H9 (cell line): ENCODE data around the gene RINL. TPM values are rescaled to one million over a fixed set of nuclear protein-coding genes. Genes with fewer than 3 reads are reported as not detected.

Source experiments
- DNase-seq: peaks from one replicate; pipeline ENCODE4 v3.0.0-alpha.2; 2017
- H2AFZ ChIP-seq: one replicate; pipeline ENCODE4 v1.6.1; 2013; ENCODE audit warnings: mild to moderate bottlenecking, low read length, control low read depth, moderate library complexity
- H2AK5ac ChIP-seq: 2 replicates; pipeline ENCODE4 v1.6.1; 2013; ENCODE audit warnings: low read length, control low read depth, mixed read lengths; ENCODE audit not compliant: insufficient read length
- H2BK120ac ChIP-seq: one replicate; pipeline ENCODE4 v1.6.1; 2013; ENCODE audit warnings: low read depth, mild to moderate bottlenecking, low read length, control low read depth, inconsistent platforms; ENCODE audit not compliant: poor library complexity, severe bottlenecking
- H2BK12ac ChIP-seq: 2 replicates; pipeline ENCODE4 v1.6.1; 2013; ENCODE audit warnings: low read length, control low read depth, mixed read lengths, low read depth; ENCODE audit not compliant: insufficient read length
- H2BK15ac ChIP-seq: 2 replicates; pipeline ENCODE4 v1.6.1; 2013; ENCODE audit warnings: low read depth, low read length, control low read depth
- H2BK20ac ChIP-seq: one replicate; pipeline ENCODE4 v1.6.1; 2013; ENCODE audit warnings: low read depth, mild to moderate bottlenecking, low read length, control low read depth, inconsistent platforms; ENCODE audit not compliant: poor library complexity, severe bottlenecking
- H2BK5ac ChIP-seq: 2 replicates; pipeline ENCODE4 v1.6.1; 2013; ENCODE audit warnings: low read length, control low read depth, mixed read lengths; ENCODE audit not compliant: insufficient read length
- H3K14ac ChIP-seq: 2 replicates; pipeline ENCODE4 v1.6.1; 2013; ENCODE audit warnings: low read length, control low read depth; ENCODE audit not compliant: insufficient read depth
- H3K18ac ChIP-seq: 2 replicates; pipeline ENCODE4 v1.6.1; 2013; ENCODE audit warnings: low read depth, mild to moderate bottlenecking, mixed read lengths, low read length, control low read depth; ENCODE audit not compliant: insufficient read length
- H3K23ac ChIP-seq: 2 replicates; pipeline ENCODE4 v1.6.1; 2013; ENCODE audit warnings: low read length, control low read depth, mixed read lengths, low read depth; ENCODE audit not compliant: insufficient read length
- H3K23me2 ChIP-seq: 2 replicates; pipeline ENCODE4 v1.6.1; 2013; ENCODE audit warnings: low read depth, mild to moderate bottlenecking, mixed read lengths, low read length, control low read depth; ENCODE audit not compliant: insufficient read length, poor library complexity, severe bottlenecking
- H3K27ac ChIP-seq: 2 replicates; pipeline ENCODE4 v1.5.1; 2013; ENCODE audit warnings: low read length, control low read depth, mixed read lengths, low read depth; ENCODE audit not compliant: insufficient read length
- H3K27me3 ChIP-seq: 2 replicates; pipeline ENCODE4 v1.6.1; 2013; ENCODE audit warnings: low read length, control low read depth, inconsistent platforms; ENCODE audit not compliant: insufficient read depth
- H3K4ac ChIP-seq: 2 replicates; pipeline ENCODE4 v1.6.1; 2013; ENCODE audit warnings: low read depth, mild to moderate bottlenecking, control low read depth, inconsistent platforms, low read length, moderate library complexity
- H3K4me1 ChIP-seq: 2 replicates; pipeline ENCODE4 v1.6.1; 2013; ENCODE audit warnings: low read length, control low read depth, inconsistent platforms; ENCODE audit not compliant: insufficient read depth
- H3K4me2 ChIP-seq: 2 replicates; pipeline ENCODE4 v1.6.1; 2013; ENCODE audit warnings: low read length, control low read depth, mixed read lengths; ENCODE audit not compliant: insufficient read length, insufficient read depth
- H3K56ac ChIP-seq: 2 replicates; pipeline ENCODE4 v1.6.1; 2013; ENCODE audit warnings: low read depth, mild to moderate bottlenecking, mixed read lengths, low read length, control low read depth; ENCODE audit not compliant: insufficient read length
- H3K79me1 ChIP-seq: 2 replicates; pipeline ENCODE4 v1.6.1; 2013; ENCODE audit warnings: low read depth, mild to moderate bottlenecking, moderate library complexity, low read length, control low read depth, inconsistent platforms; ENCODE audit not compliant: insufficient read depth, poor library complexity, severe bottlenecking
- H3K79me2 ChIP-seq: 2 replicates; pipeline ENCODE4 v1.6.1; 2013; ENCODE audit warnings: low read length, control low read depth, inconsistent platforms; ENCODE audit not compliant: insufficient read depth
- H3K9ac ChIP-seq: 2 replicates; pipeline ENCODE4 v1.6.1; 2013; ENCODE audit warnings: low read length, control low read depth, mixed read lengths; ENCODE audit not compliant: insufficient read length; ENCODE audit errors: extremely low read depth
- H3K9me3 ChIP-seq: one replicate; pipeline ENCODE4 v1.6.1; 2013; ENCODE audit warnings: low read depth, low read length, inconsistent platforms; ENCODE audit not compliant: control insufficient read depth
- H3T11ph ChIP-seq: one replicate; pipeline ENCODE4 v1.6.1; 2013; ENCODE audit warnings: mild to moderate bottlenecking, low read length, control low read depth, inconsistent platforms
- H4K20me1 ChIP-seq: one replicate; pipeline ENCODE4 v1.6.1; 2013; ENCODE audit not compliant: control insufficient read depth, insufficient read length, insufficient read depth
- H4K5ac ChIP-seq: 2 replicates; pipeline ENCODE4 v1.6.1; 2013; ENCODE audit warnings: low read depth, mild to moderate bottlenecking, mixed read lengths, low read length, control low read depth; ENCODE audit not compliant: insufficient read length
- H4K8ac ChIP-seq: replicated peaks from 2 replicates; pipeline ENCODE4 v1.6.1; 2013; ENCODE audit warnings: low read length, control low read depth, mixed read lengths, low read depth; ENCODE audit not compliant: insufficient read length
- H4K91ac ChIP-seq: 2 replicates; pipeline ENCODE4 v1.6.1; 2013; ENCODE audit warnings: low read depth, mild to moderate bottlenecking, moderate library complexity, mixed read lengths, low read length, control low read depth; ENCODE audit not compliant: insufficient read length
- H3K27ac Mint-ChIP-seq, 3 experiments: 2 replicates in 2 of 3; 3 replicates in 1 of 3; pipeline ENCODE4 v1.8.0; 2020 to 2021; ENCODE audit warnings: mixed read lengths in 3 of 3, mild to moderate bottlenecking in 1 of 3, moderate library complexity in 1 of 3
- H3K27me3 Mint-ChIP-seq: 2 replicates; pipeline ENCODE4 v1.8.0; 2021; ENCODE audit warnings: low read depth, mild to moderate bottlenecking, moderate library complexity, mixed read lengths
- H3K36me3 Mint-ChIP-seq, 3 experiments: 2 replicates in 2 of 3; 3 replicates in 1 of 3; pipeline ENCODE4 v1.8.0; 2020 to 2021; ENCODE audit warnings: low read depth in 3 of 3, mixed read lengths in 3 of 3; ENCODE audit not compliant: insufficient read depth in 1 of 3
- H3K4me1 Mint-ChIP-seq, 2 experiments: 2 replicates each; pipeline ENCODE4 v1.8.0; 2020; ENCODE audit warnings: mixed read lengths in 2 of 2
- H3K4me3 Mint-ChIP-seq, 2 experiments: 2 replicates in 1 of 2; 3 replicates in 1 of 2; pipeline ENCODE4 v1.8.0; 2020 to 2021; ENCODE audit warnings: mild to moderate bottlenecking in 2 of 2, mixed read lengths in 2 of 2, moderate library complexity in 1 of 2
- H3K9me3 Mint-ChIP-seq, 2 experiments: 2 replicates in 1 of 2; 3 replicates in 1 of 2; pipeline ENCODE4 v1.8.0; 2020; ENCODE audit warnings: mild to moderate bottlenecking in 2 of 2, mixed read lengths in 2 of 2, moderate library complexity in 1 of 2
- CTCF ChIP-seq: fragments of 200-600 bp; sonication (generic); conservative IDR thresholded peaks from 3 replicates; pipeline ENCODE4 v1.8.0; 2021; ENCODE audit warnings: antibody characterized with exemption, mild to moderate bottlenecking
- WGBS: extraction: QIAGEN DNeasy Blood & Tissue Kit; methylation state at CpG from one replicate; pipeline ENCODE4 v1.1.7; 2013; ENCODE audit warnings: missing lambda C conversion rate, low lambda C conversion rate, mixed read lengths; ENCODE audit not compliant: insufficient read length; ENCODE audit errors: extremely low coverage; 5-methylcytosine and 5-hydroxymethylcytosine counted together
- total RNA-seq: library from RNA; stranded (reverse); gene quantifications from 2 replicates; pipeline ENCODE4 v1.2.1, GENCODE V29; 2021

The RINL gene
- total RNA-seq, 1 experiment from 2014 or later: 6.4 TPM

GRCh38 chr19:38870612-38871011 lies 7.5 kb downstream of the RINL start:
- H3K4me2 ChIP-seq: peak overlapping the region; percentile 20
- Mint-ChIP-seq H3K27me3 (peaks cover 10% of the 10 kb centered on the region), H3K4me1 (peaks cover 11 to 19% of the 10 kb centered on the region in 2 experiments), H3K4me3 (peak overlapping the region; percentile 36 to 64; a peak in 4 of 5 replicates), H3K36me3 (no peaks in the 10 kb centered on the region), H3K27ac (no peak overlapping the region), H3K9me3 (no peaks in the 10 kb centered on the region)
- no peak overlapping the region for H3K56ac ChIP-seq
- H3K18ac ChIP-seq: no peak overlapping the region
- no peak overlapping the region for H2AFZ ChIP-seq
- no CpG with 5 or more reads among the region's 19 CpGs for WGBS
- no peak overlapping the region for H2BK15ac ChIP-seq
- H2BK12ac ChIP-seq: no peak overlapping the region
- H3K14ac ChIP-seq: no peak overlapping the region
- H3K23me2 ChIP-seq: no peaks in the 10 kb centered on the region
- no peak overlapping the region for H3K27ac ChIP-seq
- no peaks in the 10 kb centered on the region for H4K20me1 ChIP-seq
- H2BK20ac ChIP-seq: no peak overlapping the region
- no peak overlapping the region for H3T11ph ChIP-seq
- no peak overlapping the region for H4K5ac ChIP-seq
- TF ChIP-seq CTCF: no peak
- no peak overlapping the region for H4K91ac ChIP-seq
- no peak overlapping the region for H3K4ac ChIP-seq
- H3K27me3 ChIP-seq: peaks cover under 1% of the 10 kb centered on the region
- no peaks in the 10 kb centered on the region for H3K79me2 ChIP-seq
- no peaks in the 10 kb centered on the region for H3K79me1 ChIP-seq
- no peak overlapping the region for H3K23ac ChIP-seq
- H3K9ac ChIP-seq: no peak overlapping the region
- no peak for DNase-seq
- H3K4me1 ChIP-seq: no peaks in the 10 kb centered on the region; the same call in 1 of the 2 replicates
- no peak overlapping the region for H2BK5ac ChIP-seq
- no peak overlapping the region for H2AK5ac ChIP-seq
- H4K8ac ChIP-seq: no peak overlapping the region
- no peak overlapping the region for H2BK120ac ChIP-seq
- no peaks in the 10 kb centered on the region for H3K9me3 ChIP-seq
